HepG2 (cell line): ENCODE measurements around the gene ARID3C. TPM values are rescaled to one million over a fixed set of nuclear protein-coding genes. Genes with fewer than 3 reads are reported as not detected.

Experiments
- ATAC-seq: fragments of 200-7000 bp; cut with Tn5 transposase; 3 replicates; pipeline ENCODE4 v1.9.1; 2020; ENCODE audit warnings: mild to moderate bottlenecking, moderate library complexity
- BruUV-seq: library from RNA; stranded (reverse); fragments of 400-500 nt; replicated peaks from 2 replicates; lab custom pipeline; 2021; lab: Mats Ljungman, UMichigan
- CTCF ChIA-PET: fragments of 300-600 bp; formaldehyde crosslinking; extraction: SDS; loops from one replicate; lab custom pipeline; 2021; ENCODE audit warnings: low total read pairs, inconsistent platforms, low intra/inter-chr PET ratio; lab: Yijun Ruan, JAX
- POLR2A ChIA-PET: fragments of 350-600 bp; sonication (Branson Sonifier 250); formaldehyde crosslinking; loops from one replicate; lab custom pipeline; 2020; ENCODE audit warnings: antibody characterized with exemption, inconsistent platforms; lab: Yijun Ruan, JAX
- DNase-seq: peaks from one replicate; pipeline ENCODE4 v3.0.0-alpha.2; 2015; ENCODE audit warnings: low spot score
- FAIRE-seq: peaks from 3 replicates; lab custom pipeline; 2011; peaks lifted over from hg19 to GRCh38; lab: Jason Lieb, UNC
- H2AFZ ChIP-seq: one replicate; pipeline ENCODE4 v1.6.1; 2011; ENCODE audit warnings: low read length, inconsistent platforms
- H3K27ac ChIP-seq: fragments of 300-600 bp; 3 replicates; pipeline ENCODE4 v1.8.0; 2011; ENCODE audit warnings: mixed run types, mild to moderate bottlenecking, mixed read lengths, low read length, inconsistent platforms; ENCODE audit not compliant: insufficient read depth; ENCODE audit errors: extremely low read length
- H3K27me3 ChIP-seq, 2 experiments: fragments of 200-600 bp in 1 of 2; 2 replicates in 1 of 2; 3 replicates in 1 of 2; pipeline versions ENCODE4 v1.6.0 to v1.8.0; 2011; ENCODE audit warnings: low read length in 2 of 2, mild to moderate bottlenecking in 2 of 2, moderate library complexity in 2 of 2, inconsistent platforms in 1 of 2; ENCODE audit not compliant: insufficient read depth in 2 of 2, control insufficient read depth in 1 of 2
- H3K36me3 ChIP-seq, 2 experiments: fragments of 200-600 bp in 1 of 2; replicated peaks in 1 of 2; 2 replicates in 1 of 2; 3 replicates in 1 of 2; pipeline versions ENCODE4 v1.5.1 to v1.8.0; 2011; ENCODE audit warnings: low read length in 2 of 2, inconsistent platforms in 1 of 2; ENCODE audit not compliant: insufficient read depth in 2 of 2, control insufficient read depth in 1 of 2
- H3K4me1 ChIP-seq: 2 replicates; pipeline ENCODE4 v1.5.1; 2012; ENCODE audit warnings: low read length, inconsistent platforms; ENCODE audit not compliant: insufficient read depth
- H3K4me2 ChIP-seq: 2 replicates; pipeline ENCODE4 v1.6.0; 2011; ENCODE audit warnings: low read depth, low read length, inconsistent platforms
- H3K4me3 ChIP-seq, 3 experiments: fragments of 200-600 bp in 1 of 3; sonication (generic), shearing (Covaris generic) in 1 of 3; replicated peaks in 1 of 3; 2 replicates each; pipeline ENCODE4 v1.5.1; 2011 to 2016; ENCODE audit warnings: low read length in 3 of 3, inconsistent platforms in 2 of 3, low read depth in 2 of 3, mild to moderate bottlenecking in 2 of 3, control low read depth in 1 of 3, mixed read lengths in 1 of 3; ENCODE audit not compliant: insufficient read depth in 1 of 3
- H3K79me2 ChIP-seq: one replicate; pipeline ENCODE4 v1.6.1; 2011; ENCODE audit warnings: low read length, inconsistent platforms; ENCODE audit not compliant: insufficient read depth
- H3K9ac ChIP-seq: 2 replicates; pipeline ENCODE4 v1.6.0; 2011; ENCODE audit warnings: mild to moderate bottlenecking, low read depth, low read length, inconsistent platforms; ENCODE audit not compliant: insufficient read depth
- H3K9me3 ChIP-seq: 2 replicates; pipeline ENCODE4 v1.5.1; 2012; ENCODE audit warnings: mild to moderate bottlenecking, low read length
- H4K20me1 ChIP-seq: 2 replicates; pipeline ENCODE4 v1.6.0; 2011; ENCODE audit warnings: inconsistent platforms, mild to moderate bottlenecking, low read length, moderate library complexity; ENCODE audit not compliant: insufficient read depth
- ATF3 ChIP-seq: sonication (generic); formaldehyde crosslinking; IDR thresholded peaks from 2 replicates; pipeline ENCODE4 v1.4.0; 2020; ENCODE audit warnings: missing genetic modification reagents
- CEBPG ChIP-seq: IDR thresholded peaks from 2 replicates; pipeline ENCODE4 v1.6.1; 2016
- HOXD1 ChIP-seq: sonication (generic); formaldehyde crosslinking; IDR thresholded peaks from 2 replicates; pipeline ENCODE4 v1.5.0; 2020; ENCODE audit warnings: missing genetic modification reagents
- ISL2 ChIP-seq: sonication (generic); formaldehyde crosslinking; IDR thresholded peaks from 2 replicates; pipeline ENCODE4 v1.5.0; 2020; ENCODE audit warnings: missing genetic modification reagents
- KLF11 ChIP-seq: IDR thresholded peaks from 2 replicates; pipeline ENCODE4 v1.6.1; 2016; ENCODE audit warnings: missing compliant biosample characterization
- KMT2A ChIP-seq: sonication (generic); formaldehyde crosslinking; IDR thresholded peaks from 2 replicates; pipeline ENCODE4 v1.4.0; 2020; ENCODE audit warnings: missing genetic modification reagents
- KMT2B ChIP-seq: IDR thresholded peaks from 2 replicates; pipeline ENCODE4 v1.6.1; 2016; ENCODE audit warnings: missing genetic modification reagents, missing compliant biosample characterization
- ZKSCAN5 ChIP-seq: sonication (generic); formaldehyde crosslinking; IDR thresholded peaks from 2 replicates; pipeline ENCODE4 v1.5.1; 2020; ENCODE audit warnings: mild to moderate bottlenecking, missing genetic modification reagents
- ZNF24 ChIP-seq: fragments of 450-650 bp; IDR thresholded peaks from 2 replicates; pipeline ENCODE4 v1.6.1; 2017; ENCODE audit warnings: antibody characterized with exemption, mild to moderate bottlenecking
- ZNF564 ChIP-seq: sonication (generic); formaldehyde crosslinking; IDR thresholded peaks from 2 replicates; pipeline ENCODE4 v1.8.1; 2023; ENCODE audit warnings: mild to moderate bottlenecking, missing genetic modification reagents
- ZSCAN20 ChIP-seq: sonication (generic); formaldehyde crosslinking; IDR thresholded peaks from 2 replicates; pipeline ENCODE4 v1.4.0; 2020; ENCODE audit warnings: missing genetic modification reagents, mild to moderate bottlenecking, borderline replicate concordance
- WGBS: methylation state at CpG from one replicate; pipeline ENCODE4 v1.1.6; 2017; ENCODE audit warnings: low lambda C conversion rate; 5-methylcytosine and 5-hydroxymethylcytosine counted together
- in situ Hi-C: cut with HindIII; loops from 2 replicates; pipeline ENCODE4 v1.10.0; 2017; ENCODE audit warnings: low pct_unique_long_range_greater_than_20kb; ENCODE audit not compliant: extremely low pct_ligation_motif_present
- intact Hi-C: fragments of 100-400 bp; cut with micrococcal nuclease; formaldehyde crosslinking; loops from one replicate; pipeline ENCODE4 v1.10.0; 2022; ENCODE audit not compliant: unreplicated experiment
- polyA plus RNA-seq, 8 experiments: library from polyadenylated mRNA; depleted of rRNA in 3 of 8; stranded (reverse) in 7 of 8; unstranded in 1 of 8; fragments of >200 nt; fragmentation: Illumina TruSeq in 4 of 8; extraction: Trizol in 4 of 8; gene quantifications; 2 replicates each; pipeline versions ENCODE4 v1.2.1 to v1.2.3, GENCODE V29; 2011 to 2016; ENCODE audit warnings: low read depth in 4 of 8, missing spikeins in 1 of 8, mixed read lengths in 1 of 8; ENCODE audit not compliant: insufficient read depth in 1 of 8
- total RNA-seq, 5 experiments: library from RNA; depleted of rRNA; stranded (reverse); fragments of >200 nt; fragmentation: Illumina TruSeq; extraction: Trizol; gene quantifications; 2 replicates each; pipeline ENCODE4 v1.2.3, GENCODE V29; 2016; ENCODE audit warnings: low read depth in 1 of 5

Gene ARID3C
- total and polyA plus RNA-seq, 2 of the 13 experiments (the other 11 are each of a cell fraction or from before 2014, with no cell fraction given) = not detected

DNA sequence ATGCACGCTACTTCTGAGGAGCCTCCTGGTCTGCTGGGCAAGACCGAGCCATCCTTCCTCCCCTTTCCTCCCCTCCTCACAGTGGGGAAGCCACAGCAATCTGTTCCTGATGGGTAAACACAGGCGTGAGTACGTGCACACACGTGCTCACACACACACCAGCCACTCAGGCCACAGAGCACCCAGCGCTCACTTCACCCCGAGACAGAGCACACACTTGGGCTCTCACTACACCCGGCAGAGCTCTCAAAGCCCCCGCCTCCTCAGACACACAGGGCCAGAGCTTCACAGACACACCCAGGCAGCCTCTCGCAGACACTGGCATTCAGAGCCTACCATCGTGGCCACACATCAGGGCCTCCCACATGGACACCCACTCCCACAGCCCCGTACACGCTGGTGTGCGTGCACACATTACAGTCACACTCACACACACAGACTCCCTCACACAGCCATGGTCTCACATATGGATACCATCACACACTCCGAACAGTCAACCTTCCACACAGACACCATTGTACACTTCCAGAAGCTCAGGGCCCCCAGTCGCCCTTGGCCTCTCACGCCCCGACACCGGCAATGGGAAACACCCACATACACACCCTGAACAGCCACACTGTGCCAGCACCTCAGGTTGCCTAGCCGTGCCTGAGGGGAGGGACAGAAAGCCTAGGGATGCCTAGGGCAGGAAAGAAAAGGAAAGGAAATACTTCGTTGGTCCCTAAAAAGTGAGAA is 52.8 kb downstream of the ARID3C start:
- BruUV-seq = no TSS peak
- DNase-seq (no peak), ATAC-seq (peak; percentile 14; the same call in 2 of the 3 replicates), FAIRE-seq (no peak)
- Histone ChIP-seq H3K4me3 (no peak overlapping the region), H4K20me1 (no peaks in the 10 kb centered on the region), H3K4me2 (no peak overlapping the region), H2AFZ (no peak overlapping the region), H3K79me2 (no peaks in the 10 kb centered on the region), H3K27ac (no peak overlapping the region), H3K4me1 (no peaks in the 10 kb centered on the region), H3K27me3 (peaks cover 15 to 81% of the 10 kb centered on the region in 2 experiments), H3K9me3 (no peaks in the 10 kb centered on the region), H3K36me3 (no peaks in the 10 kb centered on the region), H3K9ac (no peak overlapping the region)
- ChIA-PET POLR2A (no interaction called here), CTCF (no interaction called here)
- TF ChIP-seq HOXD1 (CRISPR knock-in tag) (no peak), ISL2 (CRISPR knock-in tag) (no peak), CEBPG (CRISPR knock-in tag) (no peak), KLF11 (no peak), ZNF564 (CRISPR knock-in tag) (no peak), KMT2B (CRISPR knock-in tag) (no peak), ZKSCAN5 (CRISPR knock-in tag) (no peak), ATF3 (CRISPR knock-in tag) (no peak), ZSCAN20 (no peak), ZNF24 (no peak), KMT2A (CRISPR knock-in tag) (no peak)
- in situ Hi-C loops = no loop called here
- WGBS = 24% methylated on average over 14 of the region's 21 CpGs
- intact Hi-C loops = no loop called here
